Mesodermal cell (in vitro differentiated cells): ENCODE results near the gene TMPRSS6.

Experiments used
- H3K27ac ChIP-seq: 2 replicates; pipeline ENCODE4 v1.7.0; 2013; ENCODE audit warnings: mild to moderate bottlenecking, low read depth, low read length, moderate library complexity; ENCODE audit not compliant: severe bottlenecking
- H3K36me3 ChIP-seq: 2 replicates; pipeline ENCODE4 v1.7.1; 2013; ENCODE audit warnings: mild to moderate bottlenecking, low read length, moderate library complexity; ENCODE audit not compliant: control insufficient read depth, insufficient read depth
- H3K4me1 ChIP-seq: one replicate; pipeline ENCODE4 v1.7.1; 2013; ENCODE audit warnings: mild to moderate bottlenecking, low read length; ENCODE audit not compliant: insufficient read depth, control insufficient read depth, poor library complexity, severe bottlenecking
- H3K4me3 ChIP-seq: 2 replicates; pipeline ENCODE4 v1.7.0; 2013; ENCODE audit warnings: low read length, control low read depth, mild to moderate bottlenecking; ENCODE audit not compliant: insufficient read depth, poor library complexity, severe bottlenecking; ENCODE audit errors: extremely low read depth
- H3K9me3 ChIP-seq: 2 replicates; pipeline ENCODE4 v1.7.1; 2013; ENCODE audit warnings: mild to moderate bottlenecking, low read length, moderate library complexity; ENCODE audit not compliant: control insufficient read depth
- WGBS, 2 experiments: methylation state at CpG; one replicate each; pipeline ENCODE4 v1.1.5; 2013; ENCODE audit warnings: missing lambda C conversion rate in 2 of 2; ENCODE audit not compliant: insufficient coverage in 2 of 2; 5-methylcytosine and 5-hydroxymethylcytosine counted together

The TMPRSS6 gene

GRCh38 chr22:37115032-37115431 lies 5.5 kb upstream of the TMPRSS6 start:
- 89 to 95% methylated on average over 4 to 7 of the region's 11 CpGs for WGBS, 2 experiments
- no peaks in the 10 kb centered on the region for H3K4me1 ChIP-seq
- no peaks in the 10 kb centered on the region for H3K36me3 ChIP-seq
- H3K27ac ChIP-seq: no peak overlapping the region
- H3K9me3 ChIP-seq: no peaks in the 10 kb centered on the region
- H3K4me3 ChIP-seq: no peak overlapping the region

GRCh38 chr22:37113757-37114156 lies 4.2 kb upstream of the TMPRSS6 start:
- Histone ChIP-seq H3K9me3 (no peaks in the 10 kb centered on the region), H3K36me3 (no peaks in the 10 kb centered on the region), H3K4me1 (no peaks in the 10 kb centered on the region), H3K27ac (no peak overlapping the region), H3K4me3 (no peak overlapping the region)
- 76 to 79% methylated on average over 7 of the region's 8 CpGs for WGBS, 2 experiments

GRCh38 chr22:37112084-37112728 lies 2.7 kb upstream of the TMPRSS6 start:
- no peaks in the 10 kb centered on the region for H3K4me1 ChIP-seq
- H3K9me3 ChIP-seq: no peaks in the 10 kb centered on the region
- no peak overlapping the region for H3K27ac ChIP-seq
- no peaks in the 10 kb centered on the region for H3K36me3 ChIP-seq
- H3K4me3 ChIP-seq: no peak overlapping the region
- WGBS, 2 experiments: 87 to 94% methylated on average over 8 to 10 of the region's 12 CpGs

GRCh38 chr22:37111156-37111717 lies 1.7 kb upstream of the TMPRSS6 start:
- H3K4me3 ChIP-seq: no peak overlapping the region
- no peaks in the 10 kb centered on the region for H3K9me3 ChIP-seq
- no peaks in the 10 kb centered on the region for H3K36me3 ChIP-seq
- 92 to 95% methylated on average over 12 to 13 of the region's 13 CpGs for WGBS, 2 experiments
- no peaks in the 10 kb centered on the region for H3K4me1 ChIP-seq
- no peak overlapping the region for H3K27ac ChIP-seq

GRCh38 chr22:37107816-37108621 lies 1.5 kb downstream of the TMPRSS6 start:
- no peaks in the 10 kb centered on the region for H3K4me1 ChIP-seq
- H3K27ac ChIP-seq: no peak overlapping the region
- no peaks in the 10 kb centered on the region for H3K36me3 ChIP-seq
- H3K9me3 ChIP-seq: no peaks in the 10 kb centered on the region
- H3K4me3 ChIP-seq: no peak overlapping the region
- WGBS, 2 experiments: 91 to 96% methylated on average over 10 to 15 of the region's 18 CpGs

GRCh38 chr22:37105990-37106389 lies 3.5 kb downstream of the TMPRSS6 start:
- H3K4me3 ChIP-seq: no peak overlapping the region
- H3K36me3 ChIP-seq: no peaks in the 10 kb centered on the region
- 89 to 90% methylated on average over 4 to 5 of the region's 5 CpGs for WGBS, 2 experiments
- no peak overlapping the region for H3K27ac ChIP-seq
- no peaks in the 10 kb centered on the region for H3K9me3 ChIP-seq
- no peaks in the 10 kb centered on the region for H3K4me1 ChIP-seq

- Histone ChIP-seq H3K9me3 (no peaks in the 10 kb centered on the region), H3K36me3 (no peaks in the 10 kb centered on the region), H3K4me1 (no peaks in the 10 kb centered on the region), H3K4me3 (no peak overlapping the region), H3K27ac (no peak overlapping the region)
- 51 to 65% methylated on average over 3 to 7 of the region's 7 CpGs for WGBS, 2 experiments
Observed at GRCh38 chr22:37105154-37105553, 4.4 kb downstream of the TMPRSS6 start.

- Histone ChIP-seq H3K9me3 (no peaks in the 10 kb centered on the region), H3K4me1 (no peaks in the 10 kb centered on the region), H3K4me3 (no peak overlapping the region), H3K27ac (no peak overlapping the region), H3K36me3 (no peaks in the 10 kb centered on the region)
- 81 to 84% methylated on average over 13 to 14 of the region's 14 CpGs for WGBS, 2 experiments
Observed at GRCh38 chr22:37103656-37104452, 5.7 kb downstream of the TMPRSS6 start.

GRCh38 chr22:37103151-37103550 lies 6.4 kb downstream of the TMPRSS6 start:
- no peak overlapping the region for H3K27ac ChIP-seq
- 81 to 82% methylated on average over 14 to 18 of the region's 18 CpGs for WGBS, 2 experiments

GRCh38 chr22:37101311-37102066 lies 8.0 kb downstream of the TMPRSS6 start:
- WGBS, 2 experiments: 94% methylated on average over 9 of the region's 10 CpGs
- no peaks in the 10 kb centered on the region for H3K9me3 ChIP-seq
- H3K4me3 ChIP-seq: no peak overlapping the region
- no peaks in the 10 kb centered on the region for H3K4me1 ChIP-seq
- H3K27ac ChIP-seq: no peak overlapping the region
- no peaks in the 10 kb centered on the region for H3K36me3 ChIP-seq

More at GRCh38 chr22:37103151-37103550, 6.4 kb downstream of the TMPRSS6 start:
- Histone ChIP-seq H3K36me3 (no peaks in the 10 kb centered on the region), H3K9me3 (no peaks in the 10 kb centered on the region), H3K4me3 (no peak overlapping the region), H3K4me1 (no peaks in the 10 kb centered on the region)
